Fibroblast of gingiva (primary cell): ENCODE results near the gene USP6.
A peak's percentile ranks its signal among the peaks of the same experiment; 100 is the strongest.
"Not testable (repeated sequence)": the region's sequence is repeated elsewhere in the genome, so short reads cannot be mapped to it uniquely, and the experiment has no call there.

Experiments used
- DNase-seq: peaks from one replicate; pipeline ENCODE4 v3.0.0-alpha.2; 2011; ENCODE audit warnings: low read depth

USP6 gene

DNA sequence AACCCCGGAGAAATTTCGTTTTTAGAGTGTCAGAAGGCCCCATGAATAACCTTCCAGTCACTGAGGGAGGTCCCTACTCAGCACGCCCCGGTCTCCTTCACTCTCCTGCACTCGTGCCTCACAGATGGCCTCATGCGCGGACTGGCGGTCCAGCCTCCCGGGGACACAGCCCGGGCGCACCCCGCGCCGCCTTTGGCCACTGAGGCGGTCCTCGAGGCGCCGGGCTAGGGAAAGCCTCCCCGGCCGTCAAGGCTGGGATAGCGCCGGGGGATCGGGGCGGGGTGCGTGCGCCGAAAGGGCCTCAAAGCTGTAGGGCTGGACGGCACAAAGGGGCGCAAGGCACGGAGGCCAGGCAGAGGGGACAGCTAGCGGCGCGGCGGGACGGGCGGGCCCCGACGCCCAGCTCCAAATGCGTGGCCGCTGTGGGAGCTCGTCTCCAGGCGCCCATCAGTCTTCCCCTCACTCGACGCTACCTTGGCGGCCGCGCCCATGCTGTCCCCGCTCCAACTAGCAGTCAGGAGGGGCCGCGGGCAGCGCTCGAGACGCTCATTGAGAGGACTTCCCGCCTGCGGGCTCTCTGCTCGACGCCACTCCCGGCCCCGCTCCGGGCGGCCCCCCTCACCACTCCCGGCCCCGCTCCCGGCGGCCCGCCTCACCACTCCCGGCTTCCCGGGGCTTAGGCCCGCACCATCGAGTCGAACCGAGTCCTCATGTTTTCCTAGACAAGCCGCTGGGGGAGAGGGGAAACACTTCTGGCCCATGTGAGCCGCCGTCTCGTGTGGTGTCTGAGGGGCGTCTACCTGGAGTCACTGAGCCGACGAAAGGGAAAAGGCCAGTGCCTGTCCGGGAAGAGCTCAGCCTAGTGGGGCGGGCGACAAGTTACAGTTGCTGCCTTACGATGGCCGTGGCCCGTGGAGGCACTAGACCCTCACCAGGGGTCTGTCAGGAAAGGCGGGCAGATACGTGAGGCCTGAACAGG lies at the start of gene USP6:
Gene USP6 (plus strand): TSS at position 360 of the 979 bp plus-strand sequence. CDS start 14,336 bp downstream, outside the sequence.
- no peak for DNase-seq

DNA sequence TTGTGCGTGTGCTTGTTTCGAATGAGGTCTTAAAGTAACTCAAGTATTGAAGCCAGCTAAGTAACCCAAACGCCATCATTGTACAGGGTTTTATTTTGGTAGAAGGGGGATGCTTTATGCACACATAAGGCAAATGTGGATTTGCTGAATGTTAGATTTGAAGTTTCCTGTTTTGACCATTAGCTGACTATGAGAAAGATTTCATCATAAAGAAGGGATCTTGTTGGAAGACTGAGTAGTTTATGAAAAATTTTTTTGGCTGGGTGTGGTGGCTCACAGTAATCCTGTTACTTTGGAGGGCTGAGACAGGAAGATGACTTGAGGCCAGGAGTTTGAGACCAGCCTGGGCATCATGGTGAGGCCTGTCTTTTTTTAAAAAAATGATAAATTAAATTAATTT lies 47.6 kb upstream of the USP6 start:
- no peak for DNase-seq

DNA sequence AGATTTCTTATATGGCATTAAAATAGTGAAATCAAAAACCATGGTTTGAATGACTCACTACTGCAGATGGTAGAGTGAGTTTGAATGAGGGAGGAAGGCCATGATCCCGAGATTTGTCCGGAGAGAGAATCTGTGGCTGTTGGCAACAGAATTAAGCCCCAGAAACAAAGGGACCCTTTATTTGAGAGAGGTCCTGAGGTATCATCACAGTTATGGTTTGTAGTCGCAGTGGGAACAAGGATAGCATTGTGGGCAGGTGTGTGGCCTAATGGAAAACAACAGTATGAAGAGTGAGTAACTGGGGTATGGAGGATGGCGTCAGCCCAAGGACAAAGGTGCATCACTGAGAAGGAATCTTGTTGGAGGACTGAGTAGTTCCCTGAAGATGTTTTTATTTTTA lies 46.1 kb upstream of the USP6 start:
- no peak for DNase-seq

DNA sequence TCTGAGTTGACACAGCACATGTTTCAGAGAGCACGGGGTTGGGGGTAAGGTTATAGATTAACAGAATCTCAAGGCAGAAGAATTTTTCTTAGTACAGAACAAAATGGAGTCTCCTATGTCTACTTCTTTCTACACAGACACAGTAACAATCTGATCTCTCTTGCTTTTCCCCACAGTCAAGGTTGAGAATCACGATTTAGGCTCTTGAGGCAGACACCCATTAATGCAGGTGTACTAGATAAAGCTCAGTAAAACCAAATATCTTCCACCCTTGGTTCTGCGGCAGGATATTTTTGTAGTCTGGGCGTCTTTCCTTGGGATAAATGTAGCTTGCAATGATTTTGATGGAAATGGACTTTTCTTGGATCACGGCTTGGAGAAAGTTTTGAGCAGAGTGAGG lies 40.4 kb upstream of the USP6 start:
- not testable (repeated sequence) for DNase-seq

DNA sequence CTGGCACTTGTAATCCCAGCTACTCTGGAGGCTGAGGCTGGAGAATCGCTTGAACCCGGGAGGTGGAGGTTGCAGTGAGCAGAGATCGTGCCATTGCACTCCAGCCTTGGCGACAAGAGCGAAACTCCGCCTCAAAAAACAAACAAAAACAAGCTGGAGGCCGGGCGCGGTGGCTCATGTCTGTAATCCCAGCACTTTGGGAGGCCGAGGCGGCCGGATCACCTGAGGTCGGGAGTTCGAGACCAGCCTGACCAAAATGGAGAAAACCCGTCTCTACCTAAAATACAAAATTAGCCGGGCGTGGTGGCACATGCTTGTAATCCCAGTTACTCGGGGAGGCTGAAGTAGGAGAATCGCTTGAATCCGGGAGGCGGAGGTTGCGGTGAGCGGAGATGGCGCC lies 38.6 kb upstream of the USP6 start:
- not testable (repeated sequence) for DNase-seq

DNA sequence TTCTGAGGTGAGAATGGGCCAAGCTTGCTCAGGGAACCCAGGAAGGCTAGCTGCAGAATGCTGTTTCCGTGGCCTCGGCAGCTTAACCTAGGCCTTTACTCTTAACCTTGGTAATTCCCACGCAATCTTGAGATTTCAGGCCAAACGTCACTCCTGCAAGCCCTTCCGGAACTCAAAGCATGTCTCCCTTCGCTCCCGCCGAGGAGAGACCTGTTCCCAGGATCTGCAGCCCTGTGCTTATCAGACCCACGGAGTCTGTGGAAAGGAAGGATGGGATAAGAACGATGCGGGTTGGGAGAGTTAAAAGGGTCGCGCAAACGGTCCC lies 38.1 kb upstream of the USP6 start:
- no peak for DNase-seq

DNA sequence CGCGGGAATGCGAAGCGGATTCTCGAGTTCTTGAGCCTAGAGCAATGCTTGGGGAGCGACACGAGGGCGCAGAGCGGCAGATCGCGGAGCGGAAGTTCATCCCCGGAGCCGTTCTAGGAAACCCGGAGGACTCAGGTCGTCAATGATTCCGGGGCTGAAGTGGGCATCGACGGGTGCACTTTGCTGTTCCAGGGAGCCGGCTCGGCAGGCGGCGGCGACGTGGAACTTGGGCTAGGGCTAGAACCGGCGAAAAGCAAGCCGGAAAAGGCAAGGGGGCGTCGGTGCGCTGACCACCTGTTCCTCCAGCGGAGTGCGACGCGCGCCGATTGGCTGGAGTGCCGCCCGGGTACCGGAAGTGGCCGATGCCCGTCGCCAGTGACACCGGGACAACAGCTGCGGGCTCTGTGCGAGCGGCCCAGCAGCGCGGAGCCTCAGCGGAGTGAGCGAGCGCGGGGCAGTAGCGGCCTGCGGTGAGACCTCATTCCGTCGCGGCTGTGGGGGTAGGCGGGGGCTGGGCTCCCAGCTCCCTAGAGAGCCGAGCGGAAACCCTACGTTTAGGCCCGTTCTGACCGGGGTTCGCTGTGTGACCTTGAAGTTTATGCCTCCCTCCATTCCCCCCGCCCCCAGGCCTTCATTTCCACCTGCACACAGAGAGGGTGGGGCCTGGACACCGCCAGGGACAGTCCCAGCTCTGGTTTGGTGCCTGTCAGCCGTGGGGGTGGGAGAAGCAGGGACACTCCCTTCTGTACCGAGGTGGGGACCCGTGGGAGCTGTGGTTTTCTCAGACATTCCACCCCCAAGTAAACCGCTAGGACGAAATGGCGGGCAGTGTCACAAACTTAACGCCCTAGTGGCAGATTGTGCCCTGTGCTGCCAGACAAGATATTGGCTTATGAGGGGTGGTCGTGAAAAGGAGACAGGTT lies 37.5 kb upstream of the USP6 start, which contains the start of gene ZFP3:
Gene ZFP3 (plus strand): TSS at position 362 of the 923 bp plus-strand sequence. CDS start 13,038 bp downstream, outside the sequence.
- DNase-seq: peak; percentile 90

DNA sequence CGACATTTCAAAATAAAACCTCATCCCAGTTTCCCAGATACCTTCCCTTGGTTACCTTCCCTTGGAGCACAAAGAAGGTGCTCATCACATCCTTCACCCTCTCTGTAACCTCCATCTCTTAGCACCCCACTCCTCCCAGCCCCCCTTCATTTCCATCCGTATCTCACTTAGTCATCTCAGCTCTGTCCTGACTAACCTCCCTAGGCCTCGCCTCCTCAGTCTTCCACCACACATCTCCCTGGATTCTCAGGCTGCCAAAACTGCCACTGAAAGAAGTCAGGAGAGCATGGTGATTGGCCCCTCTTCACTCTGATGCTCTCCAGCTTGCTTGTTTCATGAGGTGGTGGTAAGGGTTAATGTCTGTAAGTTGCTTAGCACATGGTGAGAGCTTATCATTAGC lies 35.2 kb upstream of the USP6 start:
- DNase-seq: no peak

DNA sequence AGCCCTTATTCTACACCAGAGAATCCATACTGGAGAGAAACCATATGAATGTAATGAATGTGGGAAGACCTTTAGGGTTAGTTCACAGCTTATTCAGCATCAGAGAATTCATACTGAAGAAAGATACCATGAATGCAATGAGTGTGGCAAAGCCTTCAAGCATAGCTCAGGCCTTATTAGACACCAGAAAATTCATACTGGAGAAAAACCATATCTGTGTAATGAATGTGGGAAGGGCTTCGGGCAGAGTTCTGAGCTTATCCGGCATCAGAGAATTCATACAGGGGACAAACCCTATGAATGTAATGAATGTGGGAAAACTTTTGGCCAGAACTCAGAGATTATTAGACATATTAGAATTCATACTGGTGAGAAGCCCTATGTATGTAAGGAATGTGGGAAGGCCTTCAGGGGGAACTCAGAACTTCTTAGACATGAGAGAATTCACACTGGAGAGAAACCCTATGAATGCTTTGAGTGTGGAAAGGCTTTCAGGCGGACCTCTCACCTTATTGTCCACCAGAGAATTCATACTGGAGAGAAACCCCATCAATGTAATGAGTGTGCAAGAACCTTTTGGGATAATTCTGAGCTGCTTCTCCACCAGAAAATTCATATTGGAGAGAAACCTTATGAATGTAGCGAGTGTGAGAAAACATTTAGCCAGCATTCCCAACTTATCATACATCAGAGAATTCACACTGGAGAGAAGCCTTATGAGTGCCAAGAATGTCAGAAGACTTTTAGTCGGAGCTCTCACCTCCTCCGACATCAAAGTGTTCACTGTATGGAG lies 23.4 kb upstream of the USP6 start:
- DNase-seq: no peak

DNA sequence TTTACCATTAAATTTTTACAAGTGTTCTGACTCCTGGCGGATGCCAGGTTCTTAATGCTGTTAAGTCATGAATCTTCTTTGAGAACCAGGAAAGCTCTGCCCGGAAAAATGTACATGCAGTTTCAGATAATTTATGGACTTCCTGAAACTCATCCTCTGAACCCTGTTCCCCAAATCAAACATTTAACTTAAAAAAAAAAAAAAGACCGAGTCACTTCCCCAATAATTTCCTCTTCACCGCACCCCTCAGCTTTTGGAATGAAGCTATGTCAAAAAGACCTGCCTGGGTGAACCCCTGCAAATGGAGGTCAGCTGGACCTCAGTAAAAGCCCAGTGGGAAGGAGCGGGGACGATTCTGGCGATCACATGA lies 19.1 kb upstream of the USP6 start:
- DNase-seq: no peak

DNA sequence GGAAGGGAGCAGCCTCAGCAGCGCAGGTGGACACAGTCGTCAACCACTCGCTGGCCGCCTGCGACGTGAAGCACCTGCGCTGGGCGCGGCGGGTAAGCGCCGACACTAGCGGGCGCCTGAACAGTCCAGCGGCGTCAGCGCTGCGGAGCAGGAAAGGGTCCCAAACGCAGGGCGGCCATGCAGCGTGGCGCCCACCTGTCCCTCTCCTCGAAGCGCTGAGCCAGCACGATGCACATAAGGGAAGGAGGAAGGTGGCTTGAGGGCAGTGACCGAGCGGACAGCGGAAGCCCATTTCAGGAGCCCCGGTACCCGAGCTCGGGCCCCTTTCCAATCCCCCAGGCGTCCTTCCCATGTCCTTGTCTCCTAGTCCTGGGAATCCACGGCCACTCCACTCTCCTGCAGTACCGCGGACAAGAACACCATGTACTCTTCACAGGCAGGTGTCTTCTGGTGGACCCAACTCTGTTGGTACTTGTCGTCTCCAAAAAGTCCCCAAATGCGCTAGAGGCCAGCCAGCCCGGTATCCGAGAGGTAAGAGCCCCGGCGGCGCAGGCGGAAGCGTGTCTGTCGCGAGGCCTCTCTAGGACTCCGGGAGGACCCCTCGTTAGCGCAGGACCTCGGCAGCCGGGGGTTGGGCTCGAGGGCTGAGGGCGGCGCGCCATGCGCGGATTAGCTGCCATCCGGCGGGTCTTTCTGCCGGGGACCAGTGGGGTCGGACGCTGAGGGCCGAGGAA lies 18.6 kb upstream of the USP6 start:
- DNase-seq: no peak

DNA sequence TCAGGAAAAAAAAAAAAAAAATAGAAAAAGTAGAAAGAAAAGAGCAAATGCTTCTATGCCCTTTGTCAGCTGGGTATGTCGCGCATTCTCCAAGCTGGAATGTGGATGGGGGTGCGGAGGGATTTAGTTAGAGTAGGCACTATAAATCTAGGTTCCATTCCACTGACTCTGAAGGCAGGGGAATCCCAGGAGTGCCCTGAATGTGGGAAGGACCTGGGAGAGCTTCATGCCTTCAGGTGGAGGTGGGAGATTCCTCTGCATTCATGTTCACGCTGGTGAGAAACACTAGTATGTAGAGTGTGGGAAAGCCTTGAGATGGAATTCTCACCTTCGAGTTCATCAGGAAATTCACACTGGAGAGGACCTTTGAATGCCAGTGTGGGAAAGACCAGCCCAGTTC lies 16.6 kb upstream of the USP6 start:
- no peak for DNase-seq

DNA sequence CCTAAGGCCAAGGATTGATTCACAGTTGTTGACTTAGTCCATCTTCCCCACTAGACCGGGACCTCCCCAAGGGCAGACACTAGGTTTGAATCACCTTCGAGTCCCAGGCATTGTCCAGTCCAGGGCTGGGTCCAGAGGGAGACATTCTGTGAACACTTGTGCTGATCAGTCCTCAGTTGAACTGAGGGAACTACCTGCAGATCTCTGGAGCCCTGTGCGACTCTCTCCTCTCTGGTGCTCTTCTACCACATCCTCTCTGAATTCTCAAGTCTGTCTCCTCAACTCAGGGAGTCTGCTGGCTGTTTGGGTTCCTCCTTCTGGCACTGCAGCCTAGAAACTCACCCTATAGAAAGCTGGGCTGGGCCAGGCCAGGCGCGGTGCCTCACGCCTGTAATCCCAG lies 15.0 kb upstream of the USP6 start:
- no peak for DNase-seq

DNA sequence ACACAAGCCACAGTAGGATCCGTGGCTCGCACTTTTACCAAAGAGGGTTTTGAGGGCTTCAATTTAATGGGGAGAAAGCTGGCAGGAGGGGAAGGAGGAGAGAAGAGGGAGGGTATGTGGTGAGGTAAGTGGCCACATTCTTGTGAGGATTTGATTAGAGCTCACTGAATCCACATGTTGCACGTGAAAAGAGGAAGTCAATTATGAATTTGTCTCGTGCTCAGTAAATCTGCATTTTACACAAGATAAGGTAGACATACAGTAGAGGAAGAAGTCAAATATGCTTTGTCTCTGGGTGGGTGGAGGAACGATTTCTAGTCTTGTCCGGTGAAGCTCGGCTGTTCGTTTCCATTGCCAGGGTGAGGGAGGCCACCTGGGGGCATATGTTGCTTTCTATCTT lies 5.0 kb upstream of the USP6 start:
- DNase-seq: no peak

DNA sequence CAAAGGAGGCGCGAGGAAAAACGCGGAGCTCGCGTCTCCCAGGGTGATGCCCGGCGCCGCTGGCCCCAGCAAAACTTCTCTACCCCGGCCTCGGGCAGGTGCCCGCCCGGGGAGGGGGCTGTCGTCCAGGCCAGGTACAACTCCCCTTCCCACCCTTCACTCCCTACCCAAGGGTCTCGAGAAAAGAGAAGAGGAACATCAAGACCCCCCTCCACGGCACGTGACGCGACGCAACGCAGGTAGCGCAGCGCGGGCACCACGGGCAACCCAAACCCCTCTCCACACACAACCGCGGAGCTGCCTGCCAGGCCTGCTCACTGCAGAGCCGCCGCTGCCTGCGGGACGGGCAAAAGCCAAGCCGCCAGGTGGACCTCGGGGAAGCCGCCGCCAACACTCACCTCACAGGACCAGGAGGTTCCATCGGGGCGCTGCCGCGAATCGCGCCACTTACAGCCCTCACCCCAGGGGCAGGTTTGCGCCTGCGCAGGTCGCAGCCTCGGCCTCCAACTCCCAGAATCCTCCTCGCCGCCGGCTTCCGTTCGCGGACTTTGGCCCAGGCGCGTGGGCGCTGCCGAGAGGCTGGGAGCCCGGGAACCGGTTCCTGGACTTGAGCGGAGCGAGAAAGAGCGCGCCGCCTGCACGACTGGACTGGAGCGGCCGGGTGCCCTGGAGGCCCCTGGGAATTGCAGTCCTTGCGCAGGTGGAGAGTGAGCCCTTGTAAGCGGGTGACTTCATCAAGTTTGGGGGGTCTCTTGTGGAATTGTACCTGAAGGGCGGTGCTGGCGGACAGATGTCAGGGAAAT lies 4.2 kb upstream of the USP6 start, which contains the start of gene ZNF232:
Gene ZNF232 (minus strand): TSS at position 477 of the 803 bp plus-strand sequence. CDS start 56 bp downstream, at position 421.
- DNase-seq: peak; percentile 88

DNA sequence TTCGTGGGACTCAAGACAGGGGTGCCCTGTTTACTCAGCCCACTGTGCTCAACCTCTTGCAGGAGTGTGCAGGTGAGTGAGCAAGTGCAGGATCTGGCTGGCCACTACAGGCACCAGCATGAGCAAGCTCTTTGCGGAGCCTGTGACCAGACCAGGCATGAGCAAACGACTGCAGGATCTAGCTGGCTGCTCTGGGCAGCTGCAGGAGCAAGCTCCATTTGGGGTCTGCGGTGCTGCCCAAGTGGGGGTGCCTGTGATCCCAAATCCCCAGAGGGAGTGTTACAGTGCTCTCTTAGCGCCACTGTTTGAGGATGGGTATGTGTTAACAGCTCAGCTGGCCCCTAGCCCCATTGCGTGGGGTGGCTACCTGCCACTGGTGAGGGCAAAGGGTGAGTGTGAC lies 2.4 kb downstream of the USP6 start:
- DNase-seq: no peak

DNA sequence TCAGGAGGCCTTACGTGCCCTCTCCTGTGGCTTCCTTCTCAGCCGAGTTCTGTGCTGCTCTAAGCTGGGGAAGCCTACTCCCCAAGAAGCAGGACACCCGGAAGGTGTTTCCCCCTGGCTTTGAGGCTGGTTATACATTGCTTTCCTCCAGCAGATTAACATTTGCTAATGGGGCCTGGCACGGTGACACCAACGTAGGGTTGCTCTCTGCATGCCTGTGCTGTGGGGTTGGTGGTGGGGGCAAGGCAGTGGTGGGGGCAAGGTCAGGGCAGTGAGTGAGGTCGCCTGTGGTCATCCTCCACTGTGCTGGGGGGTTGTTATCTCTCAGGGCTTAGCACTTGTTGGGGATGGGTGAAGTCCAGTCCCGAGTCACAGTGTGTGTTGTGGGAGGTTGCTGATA lies 4.2 kb downstream of the USP6 start:
- DNase-seq: no peak

DNA sequence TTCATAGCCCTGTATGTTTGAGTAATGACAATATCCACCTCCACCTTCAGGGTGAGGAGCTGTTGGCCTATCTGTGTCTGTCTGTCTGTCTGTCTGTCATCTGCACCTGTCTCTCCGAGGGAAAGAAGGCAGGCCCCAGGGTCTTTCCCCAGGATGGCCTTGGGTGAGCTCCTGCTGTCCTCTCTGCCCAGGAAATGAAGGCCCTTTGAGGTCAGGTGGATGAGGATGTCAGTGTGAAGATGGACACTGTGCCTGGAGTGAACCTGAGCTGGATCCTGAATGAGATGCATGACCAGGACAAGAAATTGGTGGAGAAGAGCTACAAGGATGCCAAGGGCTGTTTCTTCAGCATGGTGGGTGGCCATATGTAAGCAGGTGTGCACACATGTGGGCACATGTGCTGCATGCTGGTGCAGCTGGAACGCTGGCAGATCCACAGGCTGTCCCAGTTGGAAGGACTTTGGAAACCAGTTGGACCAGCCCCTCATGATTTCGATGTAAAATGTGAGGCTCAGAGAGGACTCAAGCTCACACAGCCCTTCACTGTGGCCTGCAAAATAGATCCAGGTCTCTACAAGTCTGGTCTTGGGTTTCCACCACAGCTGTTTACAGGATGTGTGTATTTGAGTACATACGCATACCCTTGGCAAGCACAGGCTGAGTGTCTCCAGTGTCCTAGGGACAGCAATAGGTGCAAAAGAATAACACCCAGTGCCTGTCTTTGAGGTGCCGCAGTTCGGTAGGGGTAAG lies 4.8 kb downstream of the USP6 start:
- DNase-seq: not testable (repeated sequence)

DNA sequence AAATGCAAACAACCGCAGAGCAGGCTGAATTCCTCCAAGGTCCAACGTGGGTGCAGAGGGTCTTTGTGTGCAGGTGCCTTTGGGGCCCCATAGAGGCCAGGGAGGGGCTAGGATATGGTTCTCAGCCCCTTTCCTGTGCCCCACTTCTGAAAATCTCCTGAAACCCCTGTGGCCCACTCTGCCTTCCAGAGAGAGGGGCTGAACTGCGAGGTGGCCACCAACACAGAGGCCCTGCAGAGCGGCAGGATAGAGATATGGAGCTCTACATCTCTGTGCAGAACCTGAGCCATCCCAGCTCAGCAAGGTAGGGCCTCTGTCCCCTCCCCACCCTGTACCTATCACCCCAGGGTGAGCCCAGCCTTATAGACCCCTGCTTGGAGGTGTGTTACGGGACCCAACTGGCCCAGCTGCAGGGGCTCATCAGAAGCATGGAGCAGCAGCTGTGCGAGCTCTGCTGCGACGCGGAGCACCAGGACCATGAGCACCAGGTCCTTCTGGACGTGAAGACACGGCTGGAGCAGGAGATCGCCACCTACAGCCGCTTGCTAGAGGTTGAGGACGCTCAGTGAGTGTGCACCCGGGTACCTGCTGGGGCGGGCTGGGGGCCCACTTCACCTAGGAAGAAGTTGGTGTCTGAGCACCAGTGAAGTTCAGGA lies 5.5 kb downstream of the USP6 start:
- DNase-seq: no peak
